H9 (cell line): ENCODE data around the gene RAMP3. TPM values are rescaled to one million over a fixed set of nuclear protein-coding genes. Genes with fewer than 3 reads are reported as not detected.

Source experiments
- DNase-seq: peaks from one replicate; pipeline ENCODE4 v3.0.0-alpha.2; 2017
- H2AFZ ChIP-seq: one replicate; pipeline ENCODE4 v1.6.1; 2013; ENCODE audit warnings: mild to moderate bottlenecking, low read length, control low read depth, moderate library complexity
- H2AK5ac ChIP-seq: 2 replicates; pipeline ENCODE4 v1.6.1; 2013; ENCODE audit warnings: low read length, control low read depth, mixed read lengths; ENCODE audit not compliant: insufficient read length
- H2BK120ac ChIP-seq: one replicate; pipeline ENCODE4 v1.6.1; 2013; ENCODE audit warnings: low read depth, mild to moderate bottlenecking, low read length, control low read depth, inconsistent platforms; ENCODE audit not compliant: poor library complexity, severe bottlenecking
- H2BK12ac ChIP-seq: 2 replicates; pipeline ENCODE4 v1.6.1; 2013; ENCODE audit warnings: low read length, control low read depth, mixed read lengths, low read depth; ENCODE audit not compliant: insufficient read length
- H2BK15ac ChIP-seq: 2 replicates; pipeline ENCODE4 v1.6.1; 2013; ENCODE audit warnings: low read depth, low read length, control low read depth
- H2BK20ac ChIP-seq: one replicate; pipeline ENCODE4 v1.6.1; 2013; ENCODE audit warnings: low read depth, mild to moderate bottlenecking, low read length, control low read depth, inconsistent platforms; ENCODE audit not compliant: poor library complexity, severe bottlenecking
- H2BK5ac ChIP-seq: 2 replicates; pipeline ENCODE4 v1.6.1; 2013; ENCODE audit warnings: low read length, control low read depth, mixed read lengths; ENCODE audit not compliant: insufficient read length
- H3K14ac ChIP-seq: 2 replicates; pipeline ENCODE4 v1.6.1; 2013; ENCODE audit warnings: low read length, control low read depth; ENCODE audit not compliant: insufficient read depth
- H3K18ac ChIP-seq: 2 replicates; pipeline ENCODE4 v1.6.1; 2013; ENCODE audit warnings: low read depth, mild to moderate bottlenecking, mixed read lengths, low read length, control low read depth; ENCODE audit not compliant: insufficient read length
- H3K23ac ChIP-seq: 2 replicates; pipeline ENCODE4 v1.6.1; 2013; ENCODE audit warnings: low read length, control low read depth, mixed read lengths, low read depth; ENCODE audit not compliant: insufficient read length
- H3K23me2 ChIP-seq: 2 replicates; pipeline ENCODE4 v1.6.1; 2013; ENCODE audit warnings: low read depth, mild to moderate bottlenecking, mixed read lengths, low read length, control low read depth; ENCODE audit not compliant: insufficient read length, poor library complexity, severe bottlenecking
- H3K27ac ChIP-seq: 2 replicates; pipeline ENCODE4 v1.5.1; 2013; ENCODE audit warnings: low read length, control low read depth, mixed read lengths, low read depth; ENCODE audit not compliant: insufficient read length
- H3K27me3 ChIP-seq: 2 replicates; pipeline ENCODE4 v1.6.1; 2013; ENCODE audit warnings: low read length, control low read depth, inconsistent platforms; ENCODE audit not compliant: insufficient read depth
- H3K4ac ChIP-seq: 2 replicates; pipeline ENCODE4 v1.6.1; 2013; ENCODE audit warnings: low read depth, mild to moderate bottlenecking, control low read depth, inconsistent platforms, low read length, moderate library complexity
- H3K4me1 ChIP-seq: 2 replicates; pipeline ENCODE4 v1.6.1; 2013; ENCODE audit warnings: low read length, control low read depth, inconsistent platforms; ENCODE audit not compliant: insufficient read depth
- H3K4me2 ChIP-seq: 2 replicates; pipeline ENCODE4 v1.6.1; 2013; ENCODE audit warnings: low read length, control low read depth, mixed read lengths; ENCODE audit not compliant: insufficient read length, insufficient read depth
- H3K56ac ChIP-seq: 2 replicates; pipeline ENCODE4 v1.6.1; 2013; ENCODE audit warnings: low read depth, mild to moderate bottlenecking, mixed read lengths, low read length, control low read depth; ENCODE audit not compliant: insufficient read length
- H3K79me1 ChIP-seq: 2 replicates; pipeline ENCODE4 v1.6.1; 2013; ENCODE audit warnings: low read depth, mild to moderate bottlenecking, moderate library complexity, low read length, control low read depth, inconsistent platforms; ENCODE audit not compliant: insufficient read depth, poor library complexity, severe bottlenecking
- H3K79me2 ChIP-seq: 2 replicates; pipeline ENCODE4 v1.6.1; 2013; ENCODE audit warnings: low read length, control low read depth, inconsistent platforms; ENCODE audit not compliant: insufficient read depth
- H3K9ac ChIP-seq: 2 replicates; pipeline ENCODE4 v1.6.1; 2013; ENCODE audit warnings: low read length, control low read depth, mixed read lengths; ENCODE audit not compliant: insufficient read length; ENCODE audit errors: extremely low read depth
- H3K9me3 ChIP-seq: one replicate; pipeline ENCODE4 v1.6.1; 2013; ENCODE audit warnings: low read depth, low read length, inconsistent platforms; ENCODE audit not compliant: control insufficient read depth
- H3T11ph ChIP-seq: one replicate; pipeline ENCODE4 v1.6.1; 2013; ENCODE audit warnings: mild to moderate bottlenecking, low read length, control low read depth, inconsistent platforms
- H4K20me1 ChIP-seq: one replicate; pipeline ENCODE4 v1.6.1; 2013; ENCODE audit not compliant: control insufficient read depth, insufficient read length, insufficient read depth
- H4K5ac ChIP-seq: 2 replicates; pipeline ENCODE4 v1.6.1; 2013; ENCODE audit warnings: low read depth, mild to moderate bottlenecking, mixed read lengths, low read length, control low read depth; ENCODE audit not compliant: insufficient read length
- H4K8ac ChIP-seq: replicated peaks from 2 replicates; pipeline ENCODE4 v1.6.1; 2013; ENCODE audit warnings: low read length, control low read depth, mixed read lengths, low read depth; ENCODE audit not compliant: insufficient read length
- H4K91ac ChIP-seq: 2 replicates; pipeline ENCODE4 v1.6.1; 2013; ENCODE audit warnings: low read depth, mild to moderate bottlenecking, moderate library complexity, mixed read lengths, low read length, control low read depth; ENCODE audit not compliant: insufficient read length
- H3K27ac Mint-ChIP-seq, 3 experiments: 2 replicates in 2 of 3; 3 replicates in 1 of 3; pipeline ENCODE4 v1.8.0; 2020 to 2021; ENCODE audit warnings: mixed read lengths in 3 of 3, mild to moderate bottlenecking in 1 of 3, moderate library complexity in 1 of 3
- H3K27me3 Mint-ChIP-seq: 2 replicates; pipeline ENCODE4 v1.8.0; 2021; ENCODE audit warnings: low read depth, mild to moderate bottlenecking, moderate library complexity, mixed read lengths
- H3K36me3 Mint-ChIP-seq, 3 experiments: 2 replicates in 2 of 3; 3 replicates in 1 of 3; pipeline ENCODE4 v1.8.0; 2020 to 2021; ENCODE audit warnings: low read depth in 3 of 3, mixed read lengths in 3 of 3; ENCODE audit not compliant: insufficient read depth in 1 of 3
- H3K4me1 Mint-ChIP-seq, 2 experiments: 2 replicates each; pipeline ENCODE4 v1.8.0; 2020; ENCODE audit warnings: mixed read lengths in 2 of 2
- H3K4me3 Mint-ChIP-seq, 2 experiments: 2 replicates in 1 of 2; 3 replicates in 1 of 2; pipeline ENCODE4 v1.8.0; 2020 to 2021; ENCODE audit warnings: mild to moderate bottlenecking in 2 of 2, mixed read lengths in 2 of 2, moderate library complexity in 1 of 2
- H3K9me3 Mint-ChIP-seq, 2 experiments: 2 replicates in 1 of 2; 3 replicates in 1 of 2; pipeline ENCODE4 v1.8.0; 2020; ENCODE audit warnings: mild to moderate bottlenecking in 2 of 2, mixed read lengths in 2 of 2, moderate library complexity in 1 of 2
- WGBS: extraction: QIAGEN DNeasy Blood & Tissue Kit; methylation state at CpG from one replicate; pipeline ENCODE4 v1.1.7; 2013; ENCODE audit warnings: missing lambda C conversion rate, low lambda C conversion rate, mixed read lengths; ENCODE audit not compliant: insufficient read length; ENCODE audit errors: extremely low coverage; 5-methylcytosine and 5-hydroxymethylcytosine counted together
- total RNA-seq: library from RNA; stranded (reverse); gene quantifications from 2 replicates; pipeline ENCODE4 v1.2.1, GENCODE V29; 2021
- TF ChIP-seq, protein P1 (sequence below): fragments of 200-600 bp; sonication (generic); conservative IDR thresholded peaks from 3 replicates; pipeline ENCODE4 v1.8.0; 2021; ENCODE audit warnings: antibody characterized with exemption, mild to moderate bottlenecking

RAMP3 gene
- total RNA-seq, 1 experiment from 2014 or later = 0.63 TPM

GRCh38 chr7:45156516-45157272 is 897 bp upstream of the RAMP3 start:
- H3K4me1 Mint-ChIP-seq = peaks cover 15 to 16% of the 10 kb centered on the region in 2 experiments
- Histone ChIP-seq H3K9me3 (no peaks in the 10 kb centered on the region), H3K18ac (no peak overlapping the region), H2AK5ac (no peak overlapping the region), H3K4me2 (peak overlapping the region; percentile 35), H3K23me2 (peaks cover 2% of the 10 kb centered on the region), H2BK20ac (no peak overlapping the region), H3K27ac (no peak overlapping the region), H3K4ac (no peak overlapping the region), H3K9ac (no peak overlapping the region), H4K91ac (no peak overlapping the region), H3K79me1 (no peaks in the 10 kb centered on the region), H2BK12ac (no peak overlapping the region), H3K27me3 (peaks cover 10% of the 10 kb centered on the region; the same call in 1 of the 2 replicates), H2BK120ac (no peak overlapping the region), H2BK5ac (no peak overlapping the region), H3K4me1 (no peaks in the 10 kb centered on the region), H3K23ac (no peak overlapping the region), H2BK15ac (no peak overlapping the region), H3T11ph (no peak overlapping the region), H4K20me1 (no peaks in the 10 kb centered on the region), H4K8ac (no peak overlapping the region), H3K56ac (no peak overlapping the region), H4K5ac (no peak overlapping the region), H3K14ac (no peak overlapping the region), H2AFZ (no peak overlapping the region), H3K79me2 (no peaks in the 10 kb centered on the region)
- TF ChIP-seq, protein P1, sequence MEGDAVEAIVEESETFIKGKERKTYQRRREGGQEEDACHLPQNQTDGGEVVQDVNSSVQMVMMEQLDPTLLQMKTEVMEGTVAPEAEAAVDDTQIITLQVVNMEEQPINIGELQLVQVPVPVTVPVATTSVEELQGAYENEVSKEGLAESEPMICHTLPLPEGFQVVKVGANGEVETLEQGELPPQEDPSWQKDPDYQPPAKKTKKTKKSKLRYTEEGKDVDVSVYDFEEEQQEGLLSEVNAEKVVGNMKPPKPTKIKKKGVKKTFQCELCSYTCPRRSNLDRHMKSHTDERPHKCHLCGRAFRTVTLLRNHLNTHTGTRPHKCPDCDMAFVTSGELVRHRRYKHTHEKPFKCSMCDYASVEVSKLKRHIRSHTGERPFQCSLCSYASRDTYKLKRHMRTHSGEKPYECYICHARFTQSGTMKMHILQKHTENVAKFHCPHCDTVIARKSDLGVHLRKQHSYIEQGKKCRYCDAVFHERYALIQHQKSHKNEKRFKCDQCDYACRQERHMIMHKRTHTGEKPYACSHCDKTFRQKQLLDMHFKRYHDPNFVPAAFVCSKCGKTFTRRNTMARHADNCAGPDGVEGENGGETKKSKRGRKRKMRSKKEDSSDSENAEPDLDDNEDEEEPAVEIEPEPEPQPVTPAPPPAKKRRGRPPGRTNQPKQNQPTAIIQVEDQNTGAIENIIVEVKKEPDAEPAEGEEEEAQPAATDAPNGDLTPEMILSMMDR = no peak
- H3K36me3 Mint-ChIP-seq = no peaks in the 10 kb centered on the region; a peak in 1 of 7 replicates
- H3K27me3 Mint-ChIP-seq = peaks cover 36% of the 10 kb centered on the region
- no peak overlapping the region; a peak in 1 of 7 replicates for H3K27ac Mint-ChIP-seq
- DNase-seq = no peak
- H3K9me3 Mint-ChIP-seq = no peaks in the 10 kb centered on the region; a peak in 1 of 5 replicates
- WGBS = no CpG with 5 or more reads among the region's 8 CpGs
- H3K4me3 Mint-ChIP-seq = peak overlapping the region; percentile 67 to 85
